Smooth muscle cell (in vitro differentiated cells): Measurements from ENCODE around the gene MEG3. TPM values are rescaled to one million over a fixed set of nuclear protein-coding genes. Genes with fewer than 3 reads are reported as not detected.

Experiments
- DNase-seq: peaks from one replicate; lab custom pipeline; 2025; ENCODE audit not compliant: unreplicated experiment; lab: John Stamatoyannopoulos, UW
- H2AFZ ChIP-seq: fragments of 200-600 bp; sonication (generic); 2 replicates; pipeline ENCODE4 v1.6.0; 2016; ENCODE audit warnings: antibody characterized with exemption, low read depth, mild to moderate bottlenecking
- H3F3A ChIP-seq: fragments of 200-600 bp; sonication (generic); 2 replicates; pipeline ENCODE4 v1.6.0; 2017; ENCODE audit warnings: antibody characterized with exemption, low read depth
- H3K27ac ChIP-seq: fragments of 200-600 bp; sonication (generic); 2 replicates; pipeline ENCODE4 v1.5.1; 2016; ENCODE audit warnings: low read depth, mild to moderate bottlenecking
- H3K27me3 ChIP-seq: fragments of 200-600 bp; sonication (generic); 2 replicates; pipeline ENCODE4 v1.6.1; 2016; ENCODE audit warnings: low read depth, mild to moderate bottlenecking
- H3K36me3 ChIP-seq: fragments of 200-600 bp; sonication (generic); 2 replicates; pipeline ENCODE4 v1.5.1; 2016; ENCODE audit warnings: low read depth
- H3K4me1 ChIP-seq: fragments of 200-600 bp; sonication (generic); 2 replicates; pipeline ENCODE4 v1.5.1; 2016; ENCODE audit warnings: low read depth
- H3K4me2 ChIP-seq: fragments of 200-600 bp; sonication (generic); 2 replicates; pipeline ENCODE4 v1.6.0; 2016; ENCODE audit warnings: mild to moderate bottlenecking
- H3K4me3 ChIP-seq: fragments of 200-600 bp; sonication (generic); 2 replicates; pipeline ENCODE4 v1.5.1; 2016; ENCODE audit warnings: mild to moderate bottlenecking
- H3K79me2 ChIP-seq: fragments of 200-600 bp; sonication (generic); 2 replicates; pipeline ENCODE4 v1.6.0; 2016; ENCODE audit warnings: low read depth, mild to moderate bottlenecking
- H3K9ac ChIP-seq: fragments of 200-600 bp; sonication (generic); 2 replicates; pipeline ENCODE4 v1.6.0; 2016; ENCODE audit warnings: low read depth
- H3K9me3 ChIP-seq: fragments of 200-600 bp; sonication (generic); replicated peaks from 2 replicates; pipeline ENCODE4 v1.5.1; 2016; ENCODE audit warnings: low read depth
- H4K20me1 ChIP-seq: fragments of 200-600 bp; sonication (generic); 2 replicates; pipeline ENCODE4 v1.6.0; 2016; ENCODE audit warnings: low read depth
- WGBS: methylation state at CpG from one replicate; pipeline ENCODE4 v1.1.7; 2016; ENCODE audit warnings: low lambda C conversion rate; 5-methylcytosine and 5-hydroxymethylcytosine counted together
- polyA plus RNA-seq: library from polyadenylated mRNA; unstranded; fragments of >200 nt; fragmentation: Nextera tagmentation; extraction: Ambion mirVana; gene quantifications from 2 replicates; pipeline ENCODE4 v1.2.1, GENCODE V29; 2016
- total RNA-seq: library from RNA; depleted of rRNA; stranded (reverse); fragments of >200 nt; gene quantifications from 2 replicates; pipeline ENCODE4 v1.2.3, GENCODE V29; 2014
- TF ChIP-seq, protein P1 (sequence below): fragments of 200-600 bp; sonication (generic); IDR thresholded peaks from 2 replicates; pipeline ENCODE4 v1.5.1; 2017; ENCODE audit warnings: borderline replicate concordance, mild to moderate bottlenecking, antibody characterized with exemption; ENCODE audit not compliant: insufficient read depth, poor library complexity, severe bottlenecking

Gene MEG3
- total and polyA plus RNA-seq, 2 experiments from 2014 or later, result not detected

DNA sequence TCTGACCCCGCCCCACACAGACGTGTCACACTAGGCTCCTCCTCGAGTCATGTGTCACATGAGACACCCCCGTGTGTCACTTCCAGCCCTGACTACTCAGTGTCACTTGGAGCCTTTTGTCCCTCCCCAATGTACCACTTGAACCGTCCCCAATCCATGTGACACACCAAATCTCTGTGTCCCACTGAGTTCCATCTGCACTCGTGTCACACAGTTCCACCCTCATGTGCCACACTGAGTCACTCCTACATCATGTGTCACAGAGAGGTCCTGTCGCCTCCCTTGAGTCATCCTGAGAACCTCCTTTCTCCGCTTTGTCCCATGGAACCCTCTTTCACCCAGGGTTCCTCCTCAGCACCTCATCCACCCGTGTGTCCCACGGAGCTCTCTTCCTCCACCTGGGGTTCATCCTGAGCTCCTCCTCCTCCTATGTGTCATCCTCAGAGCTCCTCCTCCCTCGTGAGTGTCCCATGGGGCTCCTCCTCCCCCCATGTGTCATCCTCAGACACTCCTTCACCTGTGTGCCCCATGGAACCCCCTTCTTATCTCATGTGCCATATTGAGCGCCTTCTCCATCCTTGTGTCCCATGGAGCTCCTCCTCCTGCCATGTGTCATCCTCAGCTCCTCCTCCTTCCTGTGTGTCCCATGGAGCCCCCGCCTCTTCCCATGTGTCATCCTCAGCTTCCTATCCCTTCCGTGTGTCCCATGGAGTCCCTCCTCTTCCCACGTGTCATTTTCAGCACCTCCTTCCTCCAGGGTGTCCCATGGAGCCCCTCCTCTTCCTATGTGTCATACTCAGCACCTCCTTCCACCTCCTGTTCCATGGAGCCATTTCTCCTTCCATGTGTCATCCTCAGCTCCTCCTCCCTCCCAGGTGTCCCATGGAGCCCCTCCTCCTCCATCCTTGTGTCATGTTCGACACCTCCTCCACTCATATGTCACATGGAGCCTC lies 45.6 kb downstream of the MEG3 start:
- TF ChIP-seq, protein P1, sequence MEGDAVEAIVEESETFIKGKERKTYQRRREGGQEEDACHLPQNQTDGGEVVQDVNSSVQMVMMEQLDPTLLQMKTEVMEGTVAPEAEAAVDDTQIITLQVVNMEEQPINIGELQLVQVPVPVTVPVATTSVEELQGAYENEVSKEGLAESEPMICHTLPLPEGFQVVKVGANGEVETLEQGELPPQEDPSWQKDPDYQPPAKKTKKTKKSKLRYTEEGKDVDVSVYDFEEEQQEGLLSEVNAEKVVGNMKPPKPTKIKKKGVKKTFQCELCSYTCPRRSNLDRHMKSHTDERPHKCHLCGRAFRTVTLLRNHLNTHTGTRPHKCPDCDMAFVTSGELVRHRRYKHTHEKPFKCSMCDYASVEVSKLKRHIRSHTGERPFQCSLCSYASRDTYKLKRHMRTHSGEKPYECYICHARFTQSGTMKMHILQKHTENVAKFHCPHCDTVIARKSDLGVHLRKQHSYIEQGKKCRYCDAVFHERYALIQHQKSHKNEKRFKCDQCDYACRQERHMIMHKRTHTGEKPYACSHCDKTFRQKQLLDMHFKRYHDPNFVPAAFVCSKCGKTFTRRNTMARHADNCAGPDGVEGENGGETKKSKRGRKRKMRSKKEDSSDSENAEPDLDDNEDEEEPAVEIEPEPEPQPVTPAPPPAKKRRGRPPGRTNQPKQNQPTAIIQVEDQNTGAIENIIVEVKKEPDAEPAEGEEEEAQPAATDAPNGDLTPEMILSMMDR, result no peak
- 87% methylated on average over 16 of the region's 16 CpGs for WGBS
- Histone ChIP-seq H3K79me2 (no peaks in the 10 kb centered on the region), H3K27ac (no peak overlapping the region), H2AFZ (no peak overlapping the region), H3K4me1 (no peaks in the 10 kb centered on the region), H3K36me3 (no peaks in the 10 kb centered on the region), H3K4me2 (no peak overlapping the region), H4K20me1 (no peaks in the 10 kb centered on the region), H3F3A (no peaks in the 10 kb centered on the region), H3K9me3 (no peaks in the 10 kb centered on the region), H3K9ac (no peak overlapping the region), H3K27me3 (no peaks in the 10 kb centered on the region), H3K4me3 (no peak overlapping the region)
- no peak for DNase-seq

DNA sequence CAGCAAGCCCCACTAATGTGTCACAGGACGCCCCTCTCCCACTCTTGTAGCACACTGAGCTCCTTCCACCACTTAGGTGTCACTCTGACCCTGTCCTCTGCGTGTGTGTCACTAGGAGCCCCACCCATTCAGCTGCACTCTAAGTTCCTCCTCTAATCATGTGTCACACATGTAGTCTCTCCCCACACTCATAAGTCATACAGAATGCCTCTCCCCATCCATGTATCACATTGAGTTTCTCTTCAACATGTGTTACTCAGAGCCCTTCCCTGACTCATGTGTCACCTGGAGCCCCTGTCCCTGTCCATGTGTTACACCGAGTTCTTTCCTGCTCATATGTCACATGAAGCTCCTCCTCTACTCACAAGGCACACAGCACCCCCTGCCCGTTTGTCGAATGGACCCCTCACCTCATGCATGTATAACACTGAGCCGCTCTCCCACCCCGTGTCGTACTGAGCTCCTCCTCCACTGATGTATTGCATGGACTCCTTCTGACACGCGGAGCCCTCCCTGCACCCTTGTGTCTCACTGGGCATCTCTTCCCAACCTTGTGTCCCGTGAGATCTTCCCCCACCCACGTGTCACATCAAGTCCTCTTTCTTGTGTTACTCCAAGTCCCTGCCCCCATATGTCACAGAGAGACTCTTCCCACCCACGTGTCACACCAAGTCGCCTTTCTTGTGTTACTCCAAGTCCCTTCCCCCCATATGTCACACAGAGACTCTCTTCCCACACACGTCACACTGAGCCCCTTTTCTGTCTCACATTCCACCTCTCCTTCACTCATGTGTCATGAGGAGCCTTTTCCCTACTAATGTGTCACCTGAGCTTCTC lies 46.6 kb downstream of the MEG3 start:
- H3F3A ChIP-seq, result no peaks in the 10 kb centered on the region
- no peaks in the 10 kb centered on the region for H3K9me3 ChIP-seq
- H3K4me2 ChIP-seq, result no peak overlapping the region
- WGBS, result 93% methylated on average over 15 of the region's 15 CpGs
- H2AFZ ChIP-seq, result no peak overlapping the region
- no peaks in the 10 kb centered on the region for H3K4me1 ChIP-seq
- H4K20me1 ChIP-seq, result no peaks in the 10 kb centered on the region
- no peaks in the 10 kb centered on the region for H3K36me3 ChIP-seq
- no peaks in the 10 kb centered on the region for H3K27me3 ChIP-seq
- H3K79me2 ChIP-seq, result no peaks in the 10 kb centered on the region
- H3K9ac ChIP-seq, result no peak overlapping the region
- DNase-seq, result no peak
- TF ChIP-seq, protein P1, result no peak
- H3K4me3 ChIP-seq, result no peak overlapping the region
- no peak overlapping the region for H3K27ac ChIP-seq

- no peaks in the 10 kb centered on the region for H3K4me1 ChIP-seq
- H3K36me3 ChIP-seq, result no peaks in the 10 kb centered on the region
- no peak overlapping the region for H3K4me3 ChIP-seq
- H3F3A ChIP-seq, result no peaks in the 10 kb centered on the region
- no peaks in the 10 kb centered on the region for H3K9me3 ChIP-seq
- WGBS, result 47% methylated on average over 3 of the region's 3 CpGs
- H4K20me1 ChIP-seq, result no peaks in the 10 kb centered on the region
- no peaks in the 10 kb centered on the region for H3K79me2 ChIP-seq
- H3K4me2 ChIP-seq, result no peak overlapping the region
- no peak overlapping the region for H2AFZ ChIP-seq
- no peak overlapping the region for H3K27ac ChIP-seq
- H3K27me3 ChIP-seq, result no peaks in the 10 kb centered on the region
- no peak for DNase-seq
- no peak overlapping the region for H3K9ac ChIP-seq
- TF ChIP-seq, protein P1, result no peak
Measured at GRCh38 chr14:100873096-100873482, 47.2 kb downstream of the MEG3 start.
